KMS-11 (cell line): ENCODE results near the gene HELZ.
"Not testable (repeated sequence)": the region's sequence is repeated elsewhere in the genome, so short reads cannot be mapped to it uniquely, and the experiment has no call there.

Source experiments
- H2AFZ ChIP-seq: fragments of 200-600 bp; sonication (generic); 2 replicates; pipeline ENCODE4 v1.6.1; 2016; ENCODE audit warnings: antibody characterized with exemption, mixed run types, low read depth
- H3K27ac ChIP-seq: fragments of 200-600 bp; sonication (generic); 2 replicates; pipeline ENCODE4 v1.6.1; 2016; ENCODE audit warnings: mild to moderate bottlenecking, mixed run types
- H3K27me3 ChIP-seq: fragments of 200-600 bp; sonication (generic); 2 replicates; pipeline ENCODE4 v1.6.1; 2017; ENCODE audit warnings: mild to moderate bottlenecking, low read depth, mixed run types, moderate library complexity; ENCODE audit not compliant: insufficient read depth
- H3K36me3 ChIP-seq: fragments of 200-600 bp; sonication (generic); 2 replicates; pipeline ENCODE4 v1.6.1; 2017; ENCODE audit warnings: mild to moderate bottlenecking, mixed run types; ENCODE audit not compliant: insufficient read depth
- H3K4me1 ChIP-seq: fragments of 200-600 bp; sonication (generic); 2 replicates; pipeline ENCODE4 v1.6.1; 2016; ENCODE audit warnings: mild to moderate bottlenecking, low read depth, mixed run types; ENCODE audit not compliant: poor library complexity, severe bottlenecking
- H3K4me2 ChIP-seq: fragments of 200-600 bp; sonication (generic); 2 replicates; pipeline ENCODE4 v1.7.0; 2016; ENCODE audit warnings: mild to moderate bottlenecking, mixed run types
- H3K4me3 ChIP-seq: fragments of 200-600 bp; sonication (generic); IDR thresholded peaks from 2 replicates; pipeline ENCODE4 v1.6.1; 2017; ENCODE audit warnings: low read depth, low read length, mixed read lengths; ENCODE audit not compliant: insufficient read depth
- H3K79me2 ChIP-seq: fragments of 200-600 bp; sonication (generic); 2 replicates; pipeline ENCODE4 v1.6.1; 2016; ENCODE audit warnings: low read depth, mixed run types; ENCODE audit not compliant: insufficient read depth
- H3K9ac ChIP-seq: fragments of 200-600 bp; sonication (generic); 2 replicates; pipeline ENCODE4 v1.6.1; 2016; ENCODE audit warnings: mild to moderate bottlenecking, mixed run types
- H4K20me1 ChIP-seq: fragments of 200-600 bp; sonication (generic); 2 replicates; pipeline ENCODE4 v1.6.1; 2016; ENCODE audit warnings: mild to moderate bottlenecking, mixed run types; ENCODE audit not compliant: insufficient read depth
- TF ChIP-seq, protein P1 (sequence below): fragments of 200-600 bp; sonication (generic); conservative IDR thresholded peaks from 2 replicates; pipeline ENCODE4 v1.6.1; 2017; ENCODE audit warnings: low read depth, mild to moderate bottlenecking, antibody characterized with exemption, low read length, moderate library complexity, mixed read lengths

HELZ gene

DNA sequence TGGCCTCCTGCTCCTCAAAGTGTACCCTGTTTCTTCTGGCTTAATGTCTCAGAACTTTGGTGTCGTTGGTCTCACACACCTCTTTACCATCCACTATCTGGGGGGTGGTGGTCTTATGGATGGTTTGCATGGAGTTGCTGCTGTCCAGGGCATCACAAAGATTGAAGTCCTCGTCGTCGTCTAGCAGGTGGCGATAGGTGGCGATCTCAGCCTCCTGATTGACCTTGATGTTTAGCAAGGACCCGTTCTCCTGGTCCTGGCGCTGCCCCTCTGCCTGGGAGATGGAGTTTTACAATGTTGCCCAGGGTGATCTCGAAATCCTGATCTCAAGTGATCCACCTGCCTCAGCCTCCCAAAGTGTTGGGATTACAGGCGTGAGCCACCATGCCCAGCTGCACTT, 31.1 kb upstream of the HELZ start:
- TF ChIP-seq, protein P1, sequence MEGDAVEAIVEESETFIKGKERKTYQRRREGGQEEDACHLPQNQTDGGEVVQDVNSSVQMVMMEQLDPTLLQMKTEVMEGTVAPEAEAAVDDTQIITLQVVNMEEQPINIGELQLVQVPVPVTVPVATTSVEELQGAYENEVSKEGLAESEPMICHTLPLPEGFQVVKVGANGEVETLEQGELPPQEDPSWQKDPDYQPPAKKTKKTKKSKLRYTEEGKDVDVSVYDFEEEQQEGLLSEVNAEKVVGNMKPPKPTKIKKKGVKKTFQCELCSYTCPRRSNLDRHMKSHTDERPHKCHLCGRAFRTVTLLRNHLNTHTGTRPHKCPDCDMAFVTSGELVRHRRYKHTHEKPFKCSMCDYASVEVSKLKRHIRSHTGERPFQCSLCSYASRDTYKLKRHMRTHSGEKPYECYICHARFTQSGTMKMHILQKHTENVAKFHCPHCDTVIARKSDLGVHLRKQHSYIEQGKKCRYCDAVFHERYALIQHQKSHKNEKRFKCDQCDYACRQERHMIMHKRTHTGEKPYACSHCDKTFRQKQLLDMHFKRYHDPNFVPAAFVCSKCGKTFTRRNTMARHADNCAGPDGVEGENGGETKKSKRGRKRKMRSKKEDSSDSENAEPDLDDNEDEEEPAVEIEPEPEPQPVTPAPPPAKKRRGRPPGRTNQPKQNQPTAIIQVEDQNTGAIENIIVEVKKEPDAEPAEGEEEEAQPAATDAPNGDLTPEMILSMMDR: no peak
- no peaks in the 10 kb centered on the region for H3K36me3 ChIP-seq

DNA sequence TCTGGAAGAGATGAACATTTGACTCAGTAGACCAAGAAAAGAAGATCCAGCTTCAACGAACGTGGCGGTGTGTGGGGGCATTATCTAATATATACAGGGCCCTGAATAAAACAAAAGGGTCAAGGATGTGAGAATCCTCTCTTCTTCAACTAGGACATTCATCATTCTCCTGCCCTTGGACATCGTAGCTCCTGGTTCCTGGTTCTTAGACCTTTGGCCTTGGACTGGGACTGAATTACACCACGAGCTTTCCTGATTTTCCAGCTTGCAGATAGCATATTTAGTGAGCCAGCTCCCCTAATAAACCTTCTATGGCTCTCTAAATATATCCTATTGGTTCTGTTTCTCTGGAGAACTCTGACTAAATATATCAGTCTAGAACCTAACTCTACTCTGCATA, 29.5 kb upstream of the HELZ start:
- no peak overlapping the region for H3K4me2 ChIP-seq
- H3K36me3 ChIP-seq: no peaks in the 10 kb centered on the region
- H3K27ac ChIP-seq: no peak overlapping the region
- no peaks in the 10 kb centered on the region for H4K20me1 ChIP-seq
- TF ChIP-seq, protein P1: no peak
- no peaks in the 10 kb centered on the region for H3K4me1 ChIP-seq
- H3K27me3 ChIP-seq: no peaks in the 10 kb centered on the region
- H3K79me2 ChIP-seq: no peaks in the 10 kb centered on the region
- no peak overlapping the region for H3K4me3 ChIP-seq
- no peak overlapping the region for H2AFZ ChIP-seq
- H3K9ac ChIP-seq: no peak overlapping the region

More for the DNA sequence above, 31.1 kb upstream of the HELZ start:
- no peaks in the 10 kb centered on the region for H3K27me3 ChIP-seq
- no peak overlapping the region for H2AFZ ChIP-seq
- H3K4me2 ChIP-seq: no peak overlapping the region
- no peaks in the 10 kb centered on the region for H3K79me2 ChIP-seq
- H3K9ac ChIP-seq: no peak overlapping the region
- no peaks in the 10 kb centered on the region for H4K20me1 ChIP-seq
- H3K4me1 ChIP-seq: no peaks in the 10 kb centered on the region
- H3K27ac ChIP-seq: no peak overlapping the region
- no peak overlapping the region for H3K4me3 ChIP-seq

DNA sequence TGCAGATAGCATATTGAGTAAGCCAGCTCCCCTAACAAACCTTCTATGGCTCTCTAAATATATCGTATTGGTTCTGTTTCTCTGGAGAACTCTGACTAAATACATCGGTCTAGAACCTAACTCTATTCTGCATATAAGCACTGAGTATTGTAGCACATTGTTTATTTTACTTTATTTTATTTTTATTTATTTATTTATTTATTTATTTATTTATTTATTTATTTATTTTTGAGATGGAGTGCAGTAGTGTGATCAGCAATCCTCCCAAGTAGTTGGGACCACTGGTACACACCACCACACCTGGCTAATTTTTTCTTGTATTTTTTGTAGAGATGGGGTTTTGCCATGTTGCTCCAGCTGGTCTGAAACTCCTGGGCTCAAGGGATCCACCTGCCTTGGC, 28.9 kb upstream of the HELZ start:
- Histone ChIP-seq H3K27me3 (no peaks in the 10 kb centered on the region), H2AFZ (no peak overlapping the region), H3K4me3 (no peak overlapping the region), H3K4me2 (no peak overlapping the region), H3K79me2 (no peaks in the 10 kb centered on the region), H3K4me1 (no peaks in the 10 kb centered on the region), H3K36me3 (no peaks in the 10 kb centered on the region), H3K27ac (no peak overlapping the region), H3K9ac (no peak overlapping the region), H4K20me1 (no peaks in the 10 kb centered on the region)
- TF ChIP-seq, protein P1: no peak

DNA sequence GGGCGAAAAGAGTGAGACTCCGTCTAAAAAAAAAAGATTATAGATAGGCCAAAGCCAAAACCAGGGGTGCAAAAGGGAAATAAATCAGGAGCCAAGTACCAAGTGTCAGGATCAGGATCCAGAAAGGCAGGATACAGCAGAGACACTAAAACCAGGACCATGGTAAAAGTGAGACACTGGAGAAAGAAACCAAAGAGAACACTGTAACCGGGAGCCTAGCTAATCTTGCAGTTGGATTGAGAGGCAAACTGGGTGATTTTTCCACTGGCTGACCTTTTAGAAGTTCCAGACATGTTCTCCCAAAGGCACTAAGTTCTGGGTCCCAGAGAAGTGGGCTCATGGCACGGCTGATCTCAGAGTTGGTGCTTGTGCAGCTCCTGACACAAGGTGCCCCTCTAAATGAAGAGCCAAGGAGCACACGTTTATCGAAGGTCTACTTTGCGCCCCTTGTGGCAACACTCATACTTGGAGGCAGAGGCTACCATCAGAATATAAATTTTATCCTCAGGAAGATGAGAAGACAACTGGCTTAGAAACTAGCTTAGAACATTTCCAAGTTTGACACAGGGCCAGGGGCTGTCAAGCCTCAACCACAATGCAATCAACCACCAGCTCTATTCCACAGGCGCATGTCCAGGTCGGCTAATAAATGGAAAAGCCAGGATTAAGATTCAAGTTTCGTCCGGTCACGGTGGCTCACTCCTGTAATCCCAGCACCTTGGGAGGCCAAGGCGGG, 27.5 kb upstream of the HELZ start:
- no peak overlapping the region for H3K4me2 ChIP-seq
- no peak overlapping the region for H3K9ac ChIP-seq
- no peaks in the 10 kb centered on the region for H4K20me1 ChIP-seq
- H3K27ac ChIP-seq: no peak overlapping the region
- H3K79me2 ChIP-seq: no peaks in the 10 kb centered on the region
- H3K4me3 ChIP-seq: no peak overlapping the region
- H3K4me1 ChIP-seq: no peaks in the 10 kb centered on the region
- H3K36me3 ChIP-seq: no peaks in the 10 kb centered on the region
- H3K27me3 ChIP-seq: no peaks in the 10 kb centered on the region
- TF ChIP-seq, protein P1: no peak
- H2AFZ ChIP-seq: no peak overlapping the region

DNA sequence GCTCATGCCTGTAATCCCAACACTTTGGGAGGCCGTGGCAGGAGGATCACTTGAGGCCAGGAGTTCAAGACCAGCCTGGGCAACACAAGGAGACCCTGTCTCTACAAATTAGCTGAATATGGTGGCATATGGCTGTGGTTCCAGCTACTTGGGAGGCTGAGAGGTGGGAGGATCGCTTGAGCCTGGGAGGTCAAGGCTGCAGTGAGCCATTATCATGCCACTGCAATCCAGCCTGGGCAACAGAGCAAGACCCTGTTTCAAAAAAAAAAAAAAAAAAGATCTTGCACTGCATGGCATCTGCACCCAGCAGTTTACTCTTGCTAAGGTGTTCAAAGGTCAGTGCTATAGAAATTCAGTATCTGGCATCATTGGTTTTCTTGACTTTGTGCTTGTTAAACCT, 26.2 kb upstream of the HELZ start:
- H3K27me3 ChIP-seq, H2AFZ ChIP-seq, H3K4me3 ChIP-seq, H3K4me2 ChIP-seq, H3K79me2 ChIP-seq, H3K4me1 ChIP-seq, H3K27ac ChIP-seq, H3K36me3 ChIP-seq, H3K9ac ChIP-seq, H4K20me1 ChIP-seq: not testable (repeated sequence)
